Esophagus squamous epithelium (tissue), 4 donors: ENCODE measurements around the gene DOK6.

ENCODE experiments used
- POLR2A ChIP-seq, 4 donors: fragments of 450-650 bp; IDR thresholded peaks; one replicate each; pipeline ENCODE4 v1.6.1; 2017; ENCODE audit warnings: antibody characterized with exemption in 4 of 4, mild to moderate bottlenecking in 4 of 4, moderate library complexity in 3 of 4
- TF ChIP-seq, protein P1 (sequence below), 6 experiments: fragments of 450-650 bp in 4 of 6; fragments of 200-600 bp in 2 of 6; sonication (generic) in 2 of 6; IDR thresholded peaks; one replicate each; pipeline ENCODE4 v1.5.1; 2016 to 2019; ENCODE audit warnings: antibody characterized with exemption in 6 of 6, mild to moderate bottlenecking in 4 of 6, moderate library complexity in 4 of 6

GRCh38 chr18:69402533-69402989, 1.9 kb downstream of the DOK6 start:
- TF ChIP-seq, protein P1, sequence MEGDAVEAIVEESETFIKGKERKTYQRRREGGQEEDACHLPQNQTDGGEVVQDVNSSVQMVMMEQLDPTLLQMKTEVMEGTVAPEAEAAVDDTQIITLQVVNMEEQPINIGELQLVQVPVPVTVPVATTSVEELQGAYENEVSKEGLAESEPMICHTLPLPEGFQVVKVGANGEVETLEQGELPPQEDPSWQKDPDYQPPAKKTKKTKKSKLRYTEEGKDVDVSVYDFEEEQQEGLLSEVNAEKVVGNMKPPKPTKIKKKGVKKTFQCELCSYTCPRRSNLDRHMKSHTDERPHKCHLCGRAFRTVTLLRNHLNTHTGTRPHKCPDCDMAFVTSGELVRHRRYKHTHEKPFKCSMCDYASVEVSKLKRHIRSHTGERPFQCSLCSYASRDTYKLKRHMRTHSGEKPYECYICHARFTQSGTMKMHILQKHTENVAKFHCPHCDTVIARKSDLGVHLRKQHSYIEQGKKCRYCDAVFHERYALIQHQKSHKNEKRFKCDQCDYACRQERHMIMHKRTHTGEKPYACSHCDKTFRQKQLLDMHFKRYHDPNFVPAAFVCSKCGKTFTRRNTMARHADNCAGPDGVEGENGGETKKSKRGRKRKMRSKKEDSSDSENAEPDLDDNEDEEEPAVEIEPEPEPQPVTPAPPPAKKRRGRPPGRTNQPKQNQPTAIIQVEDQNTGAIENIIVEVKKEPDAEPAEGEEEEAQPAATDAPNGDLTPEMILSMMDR (IDR thresholded peaks at IDR 0.05), result no peak
- TF ChIP-seq POLR2A (IDR thresholded peaks at IDR 0.05), result no peak
